HepG2 (cell line): Measurements from ENCODE around the gene ACOT8. TPM values are rescaled to one million over a fixed set of nuclear protein-coding genes. Genes with fewer than 3 reads are reported as not detected.

Source experiments
- ARHGAP35 ChIP-seq: sonication (generic); formaldehyde crosslinking; IDR thresholded peaks from 2 replicates; pipeline ENCODE4 v1.9.0; 2022; ENCODE audit warnings: mild to moderate bottlenecking, inconsistent platforms, moderate library complexity, missing genetic modification reagents, borderline replicate concordance
- FOXP1 ChIP-seq, 2 experiments: fragments of 450-650 bp in 1 of 2; IDR thresholded peaks; 2 replicates each; pipeline ENCODE4 v1.6.1; 2017 to 2018; ENCODE audit warnings: antibody characterized with exemption in 1 of 2
- GPN1 ChIP-seq: sonication (generic); formaldehyde crosslinking; IDR thresholded peaks from 2 replicates; pipeline ENCODE4 v1.5.1; 2020; ENCODE audit warnings: missing genetic modification reagents, borderline replicate concordance
- HIVEP1 ChIP-seq: sonication (generic); formaldehyde crosslinking; IDR thresholded peaks from 2 replicates; pipeline ENCODE4 v1.4.0; 2020; ENCODE audit warnings: mild to moderate bottlenecking, missing genetic modification reagents
- MATR3 ChIP-seq: sonication (generic); formaldehyde crosslinking; IDR thresholded peaks from 2 replicates; pipeline ENCODE4 v1.4.0; 2020; ENCODE audit warnings: missing genetic modification reagents
- REPIN1 ChIP-seq: sonication (generic); formaldehyde crosslinking; IDR thresholded peaks from 2 replicates; pipeline ENCODE4 v1.8.0; 2022; ENCODE audit warnings: missing genetic modification reagents, low read depth, mild to moderate bottlenecking, borderline replicate concordance
- SP4 ChIP-seq: sonication (generic); formaldehyde crosslinking; IDR thresholded peaks from 2 replicates; pipeline ENCODE4 v1.8.1; 2023; ENCODE audit warnings: mild to moderate bottlenecking, missing genetic modification reagents
- TAF1 ChIP-seq: sonication (generic); formaldehyde crosslinking; IDR thresholded peaks from 2 replicates; pipeline ENCODE4 v1.4.0; 2020; ENCODE audit warnings: missing genetic modification reagents
- TGIF2 ChIP-seq: IDR thresholded peaks from 2 replicates; pipeline ENCODE4 v1.6.1; 2016; ENCODE audit warnings: control low read depth, missing compliant biosample characterization
- ZBTB20 ChIP-seq: sonication (generic); formaldehyde crosslinking; IDR thresholded peaks from 2 replicates; pipeline ENCODE4 v1.8.1; 2023; ENCODE audit warnings: missing genetic modification reagents, low read depth, mild to moderate bottlenecking, borderline replicate concordance
- ZNF138 ChIP-seq: sonication (generic); formaldehyde crosslinking; IDR thresholded peaks from 2 replicates; pipeline ENCODE4 v1.5.0; 2020; ENCODE audit warnings: mild to moderate bottlenecking, low read depth, missing genetic modification reagents
- ZNF484 ChIP-seq: sonication (generic); formaldehyde crosslinking; IDR thresholded peaks from 2 replicates; pipeline ENCODE4 v1.5.1; 2020; ENCODE audit warnings: mild to moderate bottlenecking, low read depth, missing genetic modification reagents, borderline replicate concordance
- ZNF567 ChIP-seq: sonication (generic); formaldehyde crosslinking; IDR thresholded peaks from 2 replicates; pipeline ENCODE4 v1.8.1; 2023; ENCODE audit warnings: mild to moderate bottlenecking, missing genetic modification reagents, borderline replicate concordance
- ZNF790 ChIP-seq: sonication (generic); formaldehyde crosslinking; IDR thresholded peaks from 2 replicates; pipeline ENCODE4 v1.8.0; 2022; ENCODE audit warnings: missing genetic modification reagents, mild to moderate bottlenecking, borderline replicate concordance
- polyA plus RNA-seq, 8 experiments: library from polyadenylated mRNA; depleted of rRNA in 3 of 8; stranded (reverse) in 7 of 8; unstranded in 1 of 8; fragments of >200 nt; fragmentation: Illumina TruSeq in 4 of 8; extraction: Trizol in 4 of 8; gene quantifications; 2 replicates each; pipeline versions ENCODE4 v1.2.1 to v1.2.3, GENCODE V29; 2011 to 2016; ENCODE audit warnings: low read depth in 4 of 8, missing spikeins in 1 of 8, mixed read lengths in 1 of 8; ENCODE audit not compliant: insufficient read depth in 1 of 8
- total RNA-seq, 5 experiments: library from RNA; depleted of rRNA; stranded (reverse); fragments of >200 nt; fragmentation: Illumina TruSeq; extraction: Trizol; gene quantifications; 2 replicates each; pipeline ENCODE4 v1.2.3, GENCODE V29; 2016; ENCODE audit warnings: low read depth in 1 of 5
- TF ChIP-seq, protein P1 (sequence below): sonication (generic); formaldehyde crosslinking; IDR thresholded peaks from 2 replicates; pipeline ENCODE4 v1.4.0; 2020; ENCODE audit warnings: missing genetic modification reagents
- TF ChIP-seq, protein P2 (sequence below): IDR thresholded peaks from 2 replicates; pipeline ENCODE4 v1.6.1; 2016; ENCODE audit warnings: mild to moderate bottlenecking, missing biosample characterization, missing genetic modification reagents
- TF ChIP-seq, protein P3 (sequence below), 2 experiments: sonication (generic) in 1 of 2; formaldehyde crosslinking in 1 of 2; IDR thresholded peaks; 2 replicates each; pipeline versions ENCODE4 v1.6.1 to v1.9.0; 2014 to 2022; ENCODE audit warnings: antibody characterized with exemption in 1 of 2, borderline replicate concordance in 1 of 2, inconsistent platforms in 1 of 2, low read depth in 1 of 2, missing genetic modification reagents in 1 of 2
- TF ChIP-seq, protein P4 (sequence below): IDR thresholded peaks from 2 replicates; pipeline ENCODE4 v1.6.1; 2016; ENCODE audit warnings: low read depth

ACOT8 gene
- total and polyA plus RNA-seq, 2 of the 13 experiments (the other 11 are each of a cell fraction or from before 2014, with no cell fraction given), result 31.4 to 45.5 TPM

DNA sequence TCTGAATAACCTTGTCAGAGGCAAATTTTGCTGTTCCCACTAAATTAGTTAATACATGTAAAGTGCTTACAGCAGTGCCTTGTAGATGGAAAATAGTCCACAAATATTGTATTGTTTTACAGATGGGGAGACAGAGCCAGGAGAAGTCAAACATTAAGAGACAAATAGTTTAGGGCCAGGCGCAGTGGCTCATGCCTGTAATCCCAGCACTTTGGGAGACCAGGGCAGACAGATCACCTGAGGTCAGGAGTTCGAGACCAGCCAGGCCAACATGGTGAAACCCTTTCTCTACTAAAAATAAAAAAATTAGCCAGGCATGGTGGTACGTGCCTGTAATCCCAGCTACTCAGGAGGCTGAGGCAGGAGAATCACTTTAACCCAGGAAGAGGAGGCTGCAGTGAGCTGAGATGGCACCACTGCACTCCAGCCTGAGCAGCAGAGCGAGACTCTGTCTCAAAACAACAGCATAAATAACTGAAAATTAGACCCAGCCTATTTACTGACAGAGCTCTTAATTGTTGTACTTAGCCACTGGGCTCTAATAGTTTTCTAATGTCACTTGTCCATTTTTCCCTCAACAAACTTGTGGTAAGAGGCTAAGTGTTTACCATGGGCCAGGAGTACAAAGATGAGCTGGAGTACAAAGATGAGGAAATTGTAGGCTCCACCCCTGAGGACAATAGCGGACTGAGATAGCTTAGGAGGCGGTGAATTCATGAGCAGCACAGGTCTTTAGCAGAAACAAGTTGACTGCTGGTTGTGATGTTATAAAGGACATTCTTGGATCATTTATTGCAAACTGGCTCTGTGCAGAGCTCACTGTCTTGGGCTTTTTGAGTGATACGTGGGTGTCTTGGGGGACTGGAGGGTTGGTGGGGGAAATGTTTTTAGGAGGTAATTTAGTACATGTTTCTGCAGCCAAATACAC is 6.6 kb upstream of the ACOT8 start (continued):
- TF ChIP-seq ARHGAP35 (CRISPR knock-in tag) (no peak), TGIF2 (no peak), ZNF138 (CRISPR knock-in tag) (no peak), TAF1 (no peak), FOXP1 (IDR thresholded peaks at IDR 0.05) (peak; percentile 79; the same call in 1 of the 2 replicates), FOXP1 (CRISPR knock-in tag; IDR thresholded peaks at IDR 0.05) (peak; percentile 94), REPIN1 (CRISPR knock-in tag) (peak; percentile 26; the same call in 1 of the 2 replicates), MATR3 (CRISPR knock-in tag) (no peak), ZNF790 (CRISPR knock-in tag) (no peak), ZNF484 (no peak), ZNF567 (CRISPR knock-in tag) (no peak; the same call in 1 of the 2 replicates), GPN1 (CRISPR knock-in tag) (no peak), ZBTB20 (CRISPR knock-in tag) (peak; percentile 69; the same call in 1 of the 2 replicates), HIVEP1 (CRISPR knock-in tag) (no peak), SP4 (CRISPR knock-in tag) (0 out of 2 replicates have a peak, but pooled peaks have one; percentile 14)
- TF ChIP-seq, protein P1, sequence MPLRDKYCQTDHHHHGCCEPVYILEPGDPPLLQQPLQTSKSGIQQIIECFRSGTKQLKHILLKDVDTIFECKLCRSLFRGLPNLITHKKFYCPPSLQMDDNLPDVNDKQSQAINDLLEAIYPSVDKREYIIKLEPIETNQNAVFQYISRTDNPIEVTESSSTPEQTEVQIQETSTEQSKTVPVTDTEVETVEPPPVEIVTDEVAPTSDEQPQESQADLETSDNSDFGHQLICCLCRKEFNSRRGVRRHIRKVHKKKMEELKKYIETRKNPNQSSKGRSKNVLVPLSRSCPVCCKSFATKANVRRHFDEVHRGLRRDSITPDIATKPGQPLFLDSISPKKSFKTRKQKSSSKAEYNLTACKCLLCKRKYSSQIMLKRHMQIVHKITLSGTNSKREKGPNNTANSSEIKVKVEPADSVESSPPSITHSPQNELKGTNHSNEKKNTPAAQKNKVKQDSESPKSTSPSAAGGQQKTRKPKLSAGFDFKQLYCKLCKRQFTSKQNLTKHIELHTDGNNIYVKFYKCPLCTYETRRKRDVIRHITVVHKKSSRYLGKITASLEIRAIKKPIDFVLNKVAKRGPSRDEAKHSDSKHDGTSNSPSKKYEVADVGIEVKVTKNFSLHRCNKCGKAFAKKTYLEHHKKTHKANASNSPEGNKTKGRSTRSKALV (CRISPR knock-in tag), result no peak
- TF ChIP-seq, protein P2, sequence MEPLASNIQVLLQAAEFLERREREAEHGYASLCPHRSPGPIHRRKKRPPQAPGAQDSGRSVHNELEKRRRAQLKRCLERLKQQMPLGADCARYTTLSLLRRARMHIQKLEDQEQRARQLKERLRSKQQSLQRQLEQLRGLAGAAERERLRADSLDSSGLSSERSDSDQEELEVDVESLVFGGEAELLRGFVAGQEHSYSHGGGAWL (CRISPR knock-in tag), result no peak
- TF ChIP-seq, protein P3, sequence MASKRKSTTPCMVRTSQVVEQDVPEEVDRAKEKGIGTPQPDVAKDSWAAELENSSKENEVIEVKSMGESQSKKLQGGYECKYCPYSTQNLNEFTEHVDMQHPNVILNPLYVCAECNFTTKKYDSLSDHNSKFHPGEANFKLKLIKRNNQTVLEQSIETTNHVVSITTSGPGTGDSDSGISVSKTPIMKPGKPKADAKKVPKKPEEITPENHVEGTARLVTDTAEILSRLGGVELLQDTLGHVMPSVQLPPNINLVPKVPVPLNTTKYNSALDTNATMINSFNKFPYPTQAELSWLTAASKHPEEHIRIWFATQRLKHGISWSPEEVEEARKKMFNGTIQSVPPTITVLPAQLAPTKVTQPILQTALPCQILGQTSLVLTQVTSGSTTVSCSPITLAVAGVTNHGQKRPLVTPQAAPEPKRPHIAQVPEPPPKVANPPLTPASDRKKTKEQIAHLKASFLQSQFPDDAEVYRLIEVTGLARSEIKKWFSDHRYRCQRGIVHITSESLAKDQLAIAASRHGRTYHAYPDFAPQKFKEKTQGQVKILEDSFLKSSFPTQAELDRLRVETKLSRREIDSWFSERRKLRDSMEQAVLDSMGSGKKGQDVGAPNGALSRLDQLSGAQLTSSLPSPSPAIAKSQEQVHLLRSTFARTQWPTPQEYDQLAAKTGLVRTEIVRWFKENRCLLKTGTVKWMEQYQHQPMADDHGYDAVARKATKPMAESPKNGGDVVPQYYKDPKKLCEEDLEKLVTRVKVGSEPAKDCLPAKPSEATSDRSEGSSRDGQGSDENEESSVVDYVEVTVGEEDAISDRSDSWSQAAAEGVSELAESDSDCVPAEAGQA (IDR thresholded peaks at IDR 0.05; ENCODE audit: low read depth), result no peak
- TF ChIP-seq, protein P3 (CRISPR knock-in tag; IDR thresholded peaks at IDR 0.05; ENCODE audit: borderline replicate concordance), result no peak
- TF ChIP-seq, protein P4, sequence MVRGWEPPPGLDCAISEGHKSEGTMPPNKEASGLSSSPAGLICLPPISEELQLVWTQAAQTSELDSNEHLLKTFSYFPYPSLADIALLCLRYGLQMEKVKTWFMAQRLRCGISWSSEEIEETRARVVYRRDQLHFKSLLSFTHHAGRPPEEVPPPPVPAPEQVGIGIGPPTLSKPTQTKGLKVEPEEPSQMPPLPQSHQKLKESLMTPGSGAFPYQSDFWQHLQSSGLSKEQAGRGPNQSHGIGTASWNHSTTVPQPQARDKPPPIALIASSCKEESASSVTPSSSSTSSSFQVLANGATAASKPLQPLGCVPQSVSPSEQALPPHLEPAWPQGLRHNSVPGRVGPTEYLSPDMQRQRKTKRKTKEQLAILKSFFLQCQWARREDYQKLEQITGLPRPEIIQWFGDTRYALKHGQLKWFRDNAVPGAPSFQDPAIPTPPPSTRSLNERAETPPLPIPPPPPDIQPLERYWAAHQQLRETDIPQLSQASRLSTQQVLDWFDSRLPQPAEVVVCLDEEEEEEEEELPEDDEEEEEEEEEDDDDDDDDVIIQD (CRISPR knock-in tag), result peak; percentile 84; the same call in 1 of the 2 replicates
